Stimulated activated CD4-positive, alpha-beta T cell treated with anti-CD3 and anti-CD28 coated beads, Interleukin-1b, Interleukin-23, amount 100 ng/mL, for 48 hours (primary cell): ENCODE measurements around the gene CCDC150.
"Not testable (repeated sequence)": the region's sequence is repeated elsewhere in the genome, so short reads cannot be mapped to it uniquely, and the experiment has no call there.

Experiments
- DNase-seq: peaks from one replicate; pipeline ENCODE4 v3.0.0-alpha.2; 2020

Gene CCDC150

GRCh38 chr2:196638765-196639164, 750 bp upstream of the CCDC150 start:
- DNase-seq = no peak

- no peak for DNase-seq
Observed at GRCh38 chr2:196640031-196640548, 575 bp downstream of the CCDC150 start.

GRCh38 chr2:196649202-196649601, 9.7 kb downstream of the CCDC150 start:
- DNase-seq = no peak

- DNase-seq = no peak
Observed at GRCh38 chr2:196651387-196652094, 12.0 kb downstream of the CCDC150 start.

GRCh38 chr2:196652869-196653268, 13.4 kb downstream of the CCDC150 start:
- no peak for DNase-seq

GRCh38 chr2:196653843-196654242, 14.3 kb downstream of the CCDC150 start:
- no peak for DNase-seq

GRCh38 chr2:196655761-196656160, 16.2 kb downstream of the CCDC150 start:
- no peak for DNase-seq

- DNase-seq = no peak
Observed at GRCh38 chr2:196657333-196657732, 17.8 kb downstream of the CCDC150 start.

GRCh38 chr2:196659844-196660243, 20.3 kb downstream of the CCDC150 start:
- DNase-seq = no peak

- no peak for DNase-seq
Observed at GRCh38 chr2:196660244-196660643, 20.7 kb downstream of the CCDC150 start.

- DNase-seq = no peak
Observed at GRCh38 chr2:196670342-196670741, 30.8 kb downstream of the CCDC150 start.

GRCh38 chr2:196675963-196676362, 36.4 kb downstream of the CCDC150 start:
- DNase-seq = no peak

- no peak for DNase-seq
Observed at GRCh38 chr2:196677404-196677803, 37.9 kb downstream of the CCDC150 start.

- no peak for DNase-seq
Observed at GRCh38 chr2:196679368-196679767, 39.9 kb downstream of the CCDC150 start.

- no peak for DNase-seq
Observed at GRCh38 chr2:196681510-196681909, 42.0 kb downstream of the CCDC150 start.

- no peak for DNase-seq
Observed at GRCh38 chr2:196685792-196686191, 46.3 kb downstream of the CCDC150 start.

GRCh38 chr2:196686737-196687136, 47.2 kb downstream of the CCDC150 start:
- not testable (repeated sequence) for DNase-seq

GRCh38 chr2:196696423-196697079, 57.0 kb downstream of the CCDC150 start:
- DNase-seq = no peak

GRCh38 chr2:196697825-196698224, 58.3 kb downstream of the CCDC150 start:
- no peak for DNase-seq

GRCh38 chr2:196702641-196703040, 63.1 kb downstream of the CCDC150 start:
- DNase-seq = no peak

GRCh38 chr2:196703695-196704094, 64.2 kb downstream of the CCDC150 start:
- no peak for DNase-seq

- not testable (repeated sequence) for DNase-seq
Observed at GRCh38 chr2:196710056-196710455, 70.5 kb downstream of the CCDC150 start.

GRCh38 chr2:196711625-196712024, 72.1 kb downstream of the CCDC150 start:
- no peak for DNase-seq

GRCh38 chr2:196712867-196713266, 73.4 kb downstream of the CCDC150 start:
- no peak for DNase-seq
